ENCODE measurements around the gene AKAP14.
A peak's percentile ranks its signal among the peaks of the same experiment; 100 is the strongest.
"Not testable (repeated sequence)": the region's sequence is repeated elsewhere in the genome, so short reads cannot be mapped to it uniquely, and the experiment has no call there.

The AKAP14 gene

DNA sequence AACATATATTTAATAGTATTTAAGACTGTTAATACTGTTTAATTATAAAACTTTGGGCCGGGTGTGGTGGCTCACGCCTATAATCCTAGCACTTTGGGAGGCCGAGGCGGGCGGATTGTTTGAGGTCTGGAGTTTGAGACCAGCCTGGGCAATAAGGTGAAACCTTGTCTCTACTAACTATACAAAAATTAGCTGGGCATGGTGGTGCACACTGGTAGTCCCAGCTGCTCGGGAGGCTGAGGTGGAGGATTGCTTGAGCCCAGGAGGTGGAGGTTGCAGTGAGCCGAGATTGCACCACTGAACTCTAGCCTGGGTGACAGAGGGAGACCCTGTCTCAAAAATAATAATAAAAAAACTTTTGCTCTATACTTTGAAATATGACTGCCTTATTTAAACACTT is 26.7 kb downstream of the AKAP14 start:
- not testable (repeated sequence) for DNase-seq

DNA sequence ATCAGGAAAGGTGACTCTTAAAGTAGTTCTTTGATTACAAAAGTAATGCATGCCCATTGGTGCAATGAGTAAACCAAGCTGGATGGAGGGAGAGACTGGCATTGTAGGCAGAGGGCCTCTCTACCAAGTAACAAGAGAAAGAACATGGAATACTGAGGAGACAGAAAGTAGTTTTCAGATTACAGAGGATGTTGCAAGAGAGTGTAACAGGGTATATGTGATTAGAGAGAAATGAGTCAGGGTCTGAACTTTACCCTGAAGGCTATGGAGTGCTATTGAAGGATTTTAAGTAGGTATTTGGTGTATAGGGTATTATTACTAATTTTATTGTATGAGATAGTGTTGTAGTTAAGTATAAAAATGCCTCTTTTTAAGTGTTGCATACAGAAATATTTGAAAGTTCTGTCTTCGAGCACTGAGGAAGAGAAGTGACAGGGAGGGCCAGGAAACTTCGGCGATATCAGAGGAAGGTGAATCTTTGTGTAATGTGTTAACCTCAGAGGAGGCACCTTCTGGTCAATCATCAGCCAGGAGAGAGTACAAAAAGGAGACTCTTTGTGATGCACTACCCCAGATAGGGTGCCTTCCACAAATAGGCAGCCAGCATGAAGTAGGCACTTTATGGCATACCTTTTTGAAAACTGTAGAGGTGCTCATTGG is 39.7 kb downstream of the AKAP14 start:
- no peak for DNase-seq

DNA sequence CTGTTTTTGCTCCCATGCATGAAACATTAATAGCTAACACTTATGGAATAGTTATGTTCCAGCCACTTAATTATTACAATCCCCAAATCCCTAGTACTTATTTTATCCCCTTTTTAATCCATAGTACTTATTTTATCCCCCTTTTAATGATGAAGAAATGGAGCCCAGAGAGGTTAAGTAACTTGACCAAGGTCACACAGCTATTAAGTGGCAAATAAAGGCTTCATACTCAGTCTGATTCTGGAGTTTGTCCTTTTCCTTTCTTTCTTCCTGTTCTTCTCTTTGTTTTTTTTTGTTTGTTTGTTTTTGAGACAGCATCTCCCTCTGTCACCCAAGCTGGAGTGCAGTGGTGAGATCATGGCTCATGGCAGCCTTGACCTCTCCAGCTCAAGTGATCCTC is 45.6 kb downstream of the AKAP14 start:
- no peak for DNase-seq

DNA sequence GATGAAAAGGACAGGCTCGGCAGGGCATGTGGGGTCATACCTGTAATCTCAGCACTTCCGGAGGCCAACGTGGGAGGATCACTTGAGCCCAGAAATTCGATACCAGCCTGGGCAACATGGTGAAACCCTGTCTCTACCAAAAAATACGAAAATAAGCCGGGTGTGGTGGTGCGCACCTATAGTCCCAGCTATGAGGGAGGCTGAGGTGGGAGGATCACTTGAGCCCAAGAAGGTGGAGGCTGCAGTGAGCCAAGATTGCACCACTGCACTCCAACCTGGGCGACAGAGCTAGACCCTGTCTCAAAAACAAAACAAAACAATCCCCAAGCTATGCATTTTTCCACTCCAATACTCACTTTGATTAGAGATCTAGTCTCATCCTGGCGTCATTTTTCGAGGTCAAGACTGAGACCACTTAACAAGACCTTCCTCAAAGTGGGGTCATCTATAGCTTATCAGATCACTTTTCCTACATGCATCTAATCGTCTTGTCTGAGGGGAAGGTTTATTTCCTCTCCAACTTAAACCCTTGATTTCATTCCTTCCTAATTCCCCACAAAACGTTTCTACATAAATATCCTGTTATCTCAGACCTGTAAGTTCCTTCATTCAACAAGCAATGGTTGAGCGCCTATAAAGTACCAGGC is 46.6 kb downstream of the AKAP14 start:
- no peak for DNase-seq

DNA sequence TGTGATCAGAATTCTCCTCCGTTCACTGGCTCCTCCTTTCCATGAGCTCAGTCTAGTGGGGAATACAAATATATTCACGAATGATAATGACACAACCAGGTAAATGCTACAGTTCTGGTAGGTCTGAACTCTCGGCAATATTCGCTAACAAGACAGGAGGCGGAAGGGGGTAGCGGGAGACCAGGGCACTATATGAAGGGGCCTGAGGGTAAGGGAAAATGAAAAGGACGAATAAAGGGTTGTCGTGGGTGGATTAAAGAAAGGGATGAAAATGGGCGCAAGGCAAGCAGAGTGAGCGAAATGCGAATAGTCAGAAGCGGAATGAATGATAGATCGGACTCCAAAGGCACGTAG is 47.1 kb downstream of the AKAP14 start:
- no peak for DNase-seq

DNA sequence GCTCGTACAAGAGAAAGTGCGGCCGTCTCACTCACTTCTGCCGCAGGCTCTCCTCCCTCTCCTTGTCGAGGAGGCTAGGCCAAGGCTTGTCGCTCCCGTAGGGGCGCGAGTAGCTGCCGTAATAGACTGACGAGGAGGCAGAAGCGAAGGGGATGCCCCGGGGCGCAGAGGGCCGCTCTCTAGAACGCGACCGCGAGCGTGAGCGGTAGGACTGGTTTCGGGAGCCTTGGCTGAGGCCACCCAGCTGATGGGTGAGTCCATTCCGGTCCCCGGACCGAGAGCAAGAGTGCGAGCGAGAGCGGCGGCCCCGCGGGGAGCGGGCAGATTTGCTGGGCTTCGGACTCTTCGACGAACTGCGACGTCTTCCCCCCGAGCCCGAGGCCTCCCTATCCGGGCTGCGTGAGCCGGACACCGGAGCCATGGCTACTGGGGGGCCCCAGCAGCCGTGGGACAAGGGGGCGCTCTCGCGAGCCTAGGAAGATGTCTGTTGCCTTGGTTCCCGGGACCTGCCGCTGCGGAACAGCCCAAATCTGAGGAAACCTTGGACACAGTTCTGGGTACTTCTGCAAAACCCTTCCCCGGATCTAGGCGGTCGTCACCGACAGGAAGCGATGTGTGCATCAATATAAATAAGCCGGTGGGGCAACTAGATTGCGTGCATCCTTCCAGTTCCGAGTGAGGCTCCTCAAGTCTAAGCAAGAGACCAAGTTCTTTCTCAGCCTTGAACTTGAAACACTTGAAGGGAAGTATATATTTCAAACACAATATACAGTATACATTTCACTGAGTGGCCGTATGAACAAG is 47.7 kb downstream of the AKAP14 start, which contains the start of gene NKAP:
Gene NKAP (minus strand): TSS at position 567 of the 804 bp plus-strand sequence. CDS start 146 bp downstream, at position 421.
- DNase-seq, result peak; percentile 77 to 78

DNA sequence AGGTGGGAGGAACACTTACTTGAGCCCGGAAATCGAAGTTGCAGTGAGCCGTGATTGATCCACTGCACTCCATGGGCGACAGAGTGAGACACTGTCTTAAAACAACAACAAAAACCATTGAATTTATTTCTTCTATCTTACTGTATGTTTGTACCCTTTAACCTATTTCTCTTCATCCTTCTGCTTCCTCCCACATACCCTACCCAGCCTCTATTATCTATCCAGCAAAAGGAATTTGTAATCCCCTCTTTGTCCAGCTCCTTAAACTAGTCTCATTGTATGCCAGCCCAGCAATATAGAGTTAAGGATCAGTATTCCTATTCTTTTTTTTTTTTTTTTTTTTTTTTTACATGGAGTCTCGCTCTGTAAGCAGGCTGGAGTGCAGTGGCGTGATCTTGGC is 49.8 kb downstream of the AKAP14 start:
- DNase-seq, result no peak

DNA sequence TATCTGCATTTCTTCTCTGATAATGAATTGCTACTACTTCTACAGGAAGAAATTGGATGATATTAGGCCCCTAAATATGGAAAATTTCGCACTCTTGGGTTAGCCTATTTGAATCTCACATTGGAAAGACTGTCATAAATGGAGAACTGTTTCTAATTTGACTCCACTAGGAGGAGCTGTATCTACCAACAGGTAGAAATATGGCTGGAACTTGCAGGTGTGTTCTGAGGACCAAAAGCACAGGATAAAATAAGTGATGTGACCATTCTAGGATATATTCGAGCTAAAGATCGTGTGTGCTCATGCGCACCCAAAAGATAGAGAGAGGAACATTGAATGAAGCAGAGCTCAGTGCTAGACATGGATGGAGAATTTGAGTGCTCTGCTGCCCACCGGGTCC is 52.7 kb downstream of the AKAP14 start:
- no peak for DNase-seq

DNA sequence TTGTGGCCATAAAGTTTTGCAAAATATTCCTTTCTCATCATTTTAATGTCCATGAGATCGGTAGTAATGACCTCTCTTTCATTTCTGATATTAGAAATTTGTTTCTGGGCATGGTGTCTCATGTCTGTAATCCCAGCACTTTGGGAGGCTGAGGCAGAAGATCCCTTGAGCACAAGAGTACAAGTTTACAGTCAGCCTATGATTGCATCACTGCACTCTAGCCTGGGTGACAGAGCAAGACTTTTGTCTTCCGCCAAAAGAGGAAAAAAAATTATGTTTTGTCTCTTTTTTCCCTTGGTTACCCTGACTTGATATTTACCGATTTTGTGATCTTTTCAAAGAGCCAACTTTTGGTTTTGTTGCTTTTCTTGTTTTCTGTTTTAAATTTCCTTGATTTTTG is 58.7 kb downstream of the AKAP14 start:
- no peak for DNase-seq

DNA sequence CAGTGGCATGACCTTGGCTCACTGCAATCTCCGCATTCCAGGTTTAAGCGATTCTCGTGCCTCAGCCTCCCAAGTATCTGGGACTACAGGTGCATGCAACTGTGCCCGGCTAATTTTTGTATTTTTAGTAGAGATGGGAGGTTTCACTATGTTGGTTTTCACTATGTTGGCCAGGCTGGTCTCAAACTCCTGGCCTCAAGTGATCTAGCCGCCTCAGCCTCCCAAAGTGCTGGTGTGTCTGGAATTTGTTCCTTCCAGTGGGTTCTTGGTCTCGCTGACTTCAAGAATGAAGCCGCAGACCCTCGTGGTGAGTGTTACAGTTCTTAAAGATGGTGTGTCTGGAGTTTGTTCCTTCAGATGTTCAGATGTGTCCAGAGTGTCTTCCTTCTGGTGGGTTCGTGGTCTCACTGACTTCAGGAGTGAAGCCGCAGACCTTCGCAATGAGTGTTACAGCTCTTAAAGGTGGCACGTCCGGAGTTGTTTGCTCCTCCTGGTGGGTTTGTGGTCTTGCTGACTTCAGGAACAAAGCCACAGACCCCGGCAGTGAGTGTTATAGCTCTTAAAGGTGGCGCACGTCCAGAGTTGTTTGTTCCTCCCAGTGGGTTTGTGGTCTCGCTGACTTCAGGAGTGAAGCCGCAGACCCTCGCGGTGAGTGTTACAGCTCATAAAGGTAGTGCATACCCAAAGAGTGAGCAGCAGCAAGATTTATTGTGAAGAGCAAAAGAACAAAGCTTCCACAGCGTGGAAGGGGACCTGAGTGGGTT is 60.3 kb downstream of the AKAP14 start:
- not testable (repeated sequence) for DNase-seq

DNA sequence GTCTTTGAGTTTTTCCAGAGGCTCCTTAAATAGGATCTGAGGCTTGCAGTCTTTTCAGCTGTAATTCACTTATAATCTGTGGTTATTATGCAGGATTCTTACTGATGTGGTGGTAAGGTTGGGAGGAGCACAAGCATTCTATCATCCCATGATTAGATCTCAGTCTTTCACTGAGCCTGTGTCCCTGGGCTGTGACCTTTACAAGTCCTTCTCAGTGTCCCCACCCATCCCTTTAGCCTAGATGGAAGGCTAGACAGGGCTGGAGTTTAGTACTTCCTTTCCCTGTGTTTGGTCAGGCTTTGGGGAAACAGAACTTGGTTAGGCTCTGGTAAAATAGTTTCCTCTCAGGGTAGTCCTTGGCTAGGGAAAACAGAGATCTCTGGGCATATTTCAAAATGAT is 64.9 kb downstream of the AKAP14 start:
- DNase-seq, result no peak

DNA sequence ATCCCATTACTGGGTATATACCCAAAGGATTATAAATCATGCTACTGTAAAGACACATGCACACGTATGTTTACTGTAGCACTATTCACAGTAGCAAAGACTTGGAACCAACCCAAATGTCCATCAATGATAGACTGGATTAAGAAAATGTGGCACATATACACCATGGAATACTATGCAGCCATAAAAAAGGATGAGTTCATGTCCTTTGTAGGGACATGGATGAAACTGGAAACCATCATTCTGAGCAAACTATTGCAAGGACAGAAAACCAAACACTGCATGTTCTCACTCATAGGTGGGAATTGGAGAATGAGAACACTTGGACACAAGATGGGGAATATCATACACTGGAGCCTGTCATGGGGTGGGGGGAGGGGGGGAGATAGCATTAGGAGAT is 71.1 kb downstream of the AKAP14 start:
- not testable (repeated sequence) for DNase-seq
